22Rv1 (cell line): Measurements from ENCODE around the gene XXYLT1.

Experiments used
- ZFX ChIP-seq: fragments of 450-650 bp; IDR thresholded peaks from 2 replicates; pipeline ENCODE4 v1.6.1; 2017; ENCODE audit warnings: antibody characterized with exemption, borderline replicate concordance
- TF ChIP-seq, protein P1 (sequence below): fragments of 450-650 bp; IDR thresholded peaks from 2 replicates; pipeline ENCODE4 v1.5.1; 2017; ENCODE audit warnings: mild to moderate bottlenecking

DNA sequence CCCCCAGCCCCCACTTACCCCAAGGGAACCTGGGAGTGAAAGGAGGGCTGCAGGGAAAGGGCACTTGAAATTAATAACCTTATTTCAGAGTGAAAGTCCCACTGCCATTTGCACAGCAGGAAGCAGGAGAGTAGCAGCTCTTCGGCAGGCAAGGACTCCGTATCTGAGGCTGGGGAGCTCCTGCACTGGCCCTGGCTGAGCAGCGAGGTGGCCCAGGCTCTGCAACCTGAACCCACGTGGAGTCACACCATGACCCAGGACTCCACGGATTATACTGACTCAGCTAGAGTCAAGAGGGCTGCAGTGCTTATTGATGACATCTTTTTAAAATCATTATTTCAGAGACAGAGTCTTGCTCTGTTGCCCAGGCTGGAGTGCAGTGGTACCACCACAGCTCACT is 214.5 kb downstream of the XXYLT1 start:
- TF ChIP-seq, protein P1, sequence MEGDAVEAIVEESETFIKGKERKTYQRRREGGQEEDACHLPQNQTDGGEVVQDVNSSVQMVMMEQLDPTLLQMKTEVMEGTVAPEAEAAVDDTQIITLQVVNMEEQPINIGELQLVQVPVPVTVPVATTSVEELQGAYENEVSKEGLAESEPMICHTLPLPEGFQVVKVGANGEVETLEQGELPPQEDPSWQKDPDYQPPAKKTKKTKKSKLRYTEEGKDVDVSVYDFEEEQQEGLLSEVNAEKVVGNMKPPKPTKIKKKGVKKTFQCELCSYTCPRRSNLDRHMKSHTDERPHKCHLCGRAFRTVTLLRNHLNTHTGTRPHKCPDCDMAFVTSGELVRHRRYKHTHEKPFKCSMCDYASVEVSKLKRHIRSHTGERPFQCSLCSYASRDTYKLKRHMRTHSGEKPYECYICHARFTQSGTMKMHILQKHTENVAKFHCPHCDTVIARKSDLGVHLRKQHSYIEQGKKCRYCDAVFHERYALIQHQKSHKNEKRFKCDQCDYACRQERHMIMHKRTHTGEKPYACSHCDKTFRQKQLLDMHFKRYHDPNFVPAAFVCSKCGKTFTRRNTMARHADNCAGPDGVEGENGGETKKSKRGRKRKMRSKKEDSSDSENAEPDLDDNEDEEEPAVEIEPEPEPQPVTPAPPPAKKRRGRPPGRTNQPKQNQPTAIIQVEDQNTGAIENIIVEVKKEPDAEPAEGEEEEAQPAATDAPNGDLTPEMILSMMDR: no peak
- TF ChIP-seq ZFX: no peak
